A172 (cell line): ENCODE measurements around the gene LYRM2. TPM values are rescaled to one million over a fixed set of nuclear protein-coding genes. Genes with fewer than 3 reads are reported as not detected.
A peak's percentile ranks its signal among the peaks of the same experiment; 100 is the strongest.

Experiments used
- DNase-seq: peaks from one replicate; pipeline ENCODE4 v3.0.0-alpha.2; 2015; ENCODE audit warnings: low spot score
- total RNA-seq: library from RNA; depleted of rRNA; stranded (reverse); fragments of >200 nt; shearing (Covaris generic); gene quantifications from 2 replicates; pipeline ENCODE4 v1.2.3, GENCODE V29; 2014; rRNA removed

LYRM2 gene, protein sequence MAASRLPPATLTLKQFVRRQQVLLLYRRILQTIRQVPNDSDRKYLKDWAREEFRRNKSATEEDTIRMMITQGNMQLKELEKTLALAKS
- 38.3 and 40.4 TPM in 2 replicates for total RNA-seq

GRCh38 chr6:89638320-89639195, at the start of gene LYRM2:
Gene LYRM2, minus strand, starts transcription at chr6:89638747. Its CDS starts 31 bp downstream, at chr6:89638716.
- peak; percentile 88 for DNase-seq

- DNase-seq = no peak
Observed at GRCh38 chr6:89688328-89688727, 49.8 kb upstream of the LYRM2 start.

DNA sequence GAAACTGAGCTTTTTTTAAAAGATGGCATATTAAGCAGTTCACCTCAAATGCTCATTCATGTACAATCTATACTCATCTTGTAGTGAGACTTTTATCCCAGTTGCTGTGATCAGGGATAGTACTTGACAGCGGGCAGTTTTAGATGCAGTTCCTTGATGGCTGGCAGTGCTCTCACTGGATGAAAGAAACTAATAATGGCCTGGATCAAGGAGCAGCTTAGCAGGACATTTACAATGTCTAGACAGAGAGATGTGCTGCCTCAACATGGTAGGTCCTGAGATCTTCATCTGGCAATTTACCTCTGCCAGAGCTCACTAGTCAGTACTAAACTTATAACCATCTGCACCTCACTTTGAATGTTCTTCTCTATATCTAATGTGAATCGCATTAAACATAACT, 46.8 kb upstream of the LYRM2 start:
- no peak for DNase-seq

DNA sequence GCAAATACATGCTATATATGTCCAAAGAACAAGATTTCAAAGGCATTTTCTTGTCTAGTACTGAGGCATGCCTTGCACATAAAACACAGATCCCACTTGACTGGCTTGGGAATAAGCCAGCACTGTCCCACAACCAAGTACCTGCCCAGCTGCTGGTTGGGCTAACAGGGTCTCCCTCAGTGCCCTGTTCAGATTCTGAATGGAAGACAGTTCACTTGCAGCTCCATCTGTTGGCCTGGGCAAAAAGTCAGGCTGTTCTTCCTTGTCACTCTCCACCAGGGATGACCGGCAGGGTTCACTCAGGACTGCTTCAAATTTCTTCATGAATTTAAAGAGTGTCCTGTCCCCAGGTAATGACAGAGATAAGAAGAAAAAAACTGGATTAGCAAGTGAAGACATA, 44.4 kb upstream of the LYRM2 start:
- DNase-seq = no peak

GRCh38 chr6:89681983-89682564, 43.5 kb upstream of the LYRM2 start:
- no peak for DNase-seq

DNA sequence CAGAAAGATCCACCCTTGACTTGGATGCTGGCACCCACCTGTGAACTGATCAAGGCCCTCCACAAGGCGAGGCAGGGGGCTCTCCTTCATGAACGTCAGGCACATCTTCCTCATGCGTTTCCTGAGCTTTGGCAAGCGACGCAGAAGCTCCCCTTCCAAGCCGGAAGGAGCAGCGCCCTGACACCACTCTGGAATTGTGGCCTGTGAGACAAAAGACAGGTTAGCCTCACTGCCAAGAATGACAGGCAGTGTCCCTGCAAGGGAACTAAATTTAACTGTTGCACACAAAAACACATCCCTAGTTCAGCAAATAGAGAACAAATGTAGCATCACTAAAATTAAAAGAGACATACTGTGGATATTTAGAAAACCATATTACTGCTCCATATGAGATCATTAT, 42.0 kb upstream of the LYRM2 start:
- DNase-seq = no peak

- no peak for DNase-seq
Observed at GRCh38 chr6:89680150-89680549, 41.6 kb upstream of the LYRM2 start.

DNA sequence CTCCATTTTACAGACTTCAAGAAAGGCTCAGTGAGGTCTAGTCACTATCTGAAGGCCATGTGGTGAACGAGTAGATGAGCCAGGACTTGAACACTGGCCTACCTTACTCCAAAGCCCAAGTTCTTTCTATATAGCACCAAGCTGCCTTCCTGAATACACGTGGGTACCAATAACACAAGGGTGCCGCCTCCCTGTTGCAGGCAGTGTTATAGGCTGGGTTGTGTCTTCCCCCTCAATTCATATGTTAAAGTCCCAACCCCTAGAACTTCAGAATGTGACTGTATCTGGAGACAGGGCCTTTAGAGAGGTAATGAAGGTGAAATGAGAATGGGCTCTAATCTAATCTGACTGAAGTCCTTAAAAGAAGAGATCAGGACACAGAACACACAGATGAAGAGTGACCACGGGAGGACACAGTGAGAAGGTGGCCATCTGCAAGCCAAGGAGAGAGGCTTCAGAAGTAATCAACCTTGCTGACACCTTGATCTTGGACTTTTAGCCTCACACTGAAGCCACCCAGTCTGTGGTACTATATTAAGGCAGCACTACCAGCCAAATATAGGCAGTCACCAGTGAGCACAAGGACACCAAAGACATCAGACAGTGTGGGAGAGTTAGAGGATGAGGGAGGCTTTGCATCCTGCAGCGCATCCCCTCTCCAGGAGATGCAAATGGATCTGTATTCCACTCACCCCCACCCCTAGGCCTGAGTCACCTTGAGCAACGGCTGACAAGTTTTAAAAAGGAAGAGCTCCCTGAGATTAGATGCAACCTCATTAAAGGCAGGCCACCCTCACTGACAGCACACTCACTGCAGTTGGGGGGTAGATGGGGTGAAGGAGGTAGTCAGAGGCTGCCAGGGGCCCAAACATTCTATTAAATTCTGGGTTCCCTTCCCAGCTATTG, 40.9 kb upstream of the LYRM2 start:
- no peak for DNase-seq

DNA sequence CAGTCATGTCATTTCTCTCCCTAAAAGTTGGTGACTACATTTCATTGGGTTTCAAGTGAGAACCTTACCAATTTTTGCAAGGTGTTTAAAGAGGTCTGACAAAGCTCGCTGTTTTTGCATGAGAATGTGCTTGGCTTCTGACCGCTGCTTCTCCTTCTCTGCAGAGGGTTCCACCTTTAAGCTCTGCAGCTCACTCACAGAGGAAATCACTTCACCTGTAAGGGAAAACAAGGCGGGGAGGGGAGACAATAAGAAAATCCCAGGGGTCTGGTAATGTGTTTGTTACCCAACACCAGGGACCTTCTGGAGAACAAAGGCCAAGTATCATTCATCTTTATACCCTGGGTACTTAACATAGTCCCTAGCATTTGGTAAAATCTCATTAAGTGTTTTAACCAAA, 40.0 kb upstream of the LYRM2 start:
- DNase-seq = no peak

- no peak for DNase-seq
Observed at GRCh38 chr6:89675949-89676748, 37.6 kb upstream of the LYRM2 start.

DNA sequence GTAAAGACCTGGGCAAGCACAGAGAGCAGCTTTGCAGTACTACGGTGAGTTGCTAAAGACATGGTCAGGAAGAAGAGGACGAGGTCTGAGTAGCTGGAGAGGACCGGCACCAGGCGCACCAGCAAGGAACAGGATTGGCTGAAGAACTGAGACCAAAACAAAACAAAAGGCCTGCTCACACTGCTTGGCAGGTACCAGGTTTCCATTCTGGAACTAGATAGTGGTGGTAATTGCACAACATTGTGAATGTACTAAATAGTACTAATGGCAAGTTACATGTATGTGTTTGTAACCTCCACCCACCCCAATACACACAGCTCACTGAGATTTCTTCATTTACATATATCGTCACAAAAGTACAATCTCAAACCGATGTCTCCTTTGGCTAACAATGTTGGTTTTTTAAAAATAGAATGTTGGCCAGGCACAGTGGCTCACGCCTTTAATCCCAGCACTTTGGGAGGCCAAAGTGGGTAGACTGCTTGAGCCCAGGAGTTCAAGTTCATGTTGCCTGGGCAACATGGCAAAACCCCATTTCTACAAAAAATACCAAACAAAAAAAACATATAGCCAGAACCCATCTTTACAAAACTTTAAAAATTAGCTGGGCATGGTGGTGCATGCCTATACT, 32.5 kb upstream of the LYRM2 start:
- DNase-seq = no peak

- DNase-seq = no peak
Observed at GRCh38 chr6:89669002-89669401, 30.5 kb upstream of the LYRM2 start.

DNA sequence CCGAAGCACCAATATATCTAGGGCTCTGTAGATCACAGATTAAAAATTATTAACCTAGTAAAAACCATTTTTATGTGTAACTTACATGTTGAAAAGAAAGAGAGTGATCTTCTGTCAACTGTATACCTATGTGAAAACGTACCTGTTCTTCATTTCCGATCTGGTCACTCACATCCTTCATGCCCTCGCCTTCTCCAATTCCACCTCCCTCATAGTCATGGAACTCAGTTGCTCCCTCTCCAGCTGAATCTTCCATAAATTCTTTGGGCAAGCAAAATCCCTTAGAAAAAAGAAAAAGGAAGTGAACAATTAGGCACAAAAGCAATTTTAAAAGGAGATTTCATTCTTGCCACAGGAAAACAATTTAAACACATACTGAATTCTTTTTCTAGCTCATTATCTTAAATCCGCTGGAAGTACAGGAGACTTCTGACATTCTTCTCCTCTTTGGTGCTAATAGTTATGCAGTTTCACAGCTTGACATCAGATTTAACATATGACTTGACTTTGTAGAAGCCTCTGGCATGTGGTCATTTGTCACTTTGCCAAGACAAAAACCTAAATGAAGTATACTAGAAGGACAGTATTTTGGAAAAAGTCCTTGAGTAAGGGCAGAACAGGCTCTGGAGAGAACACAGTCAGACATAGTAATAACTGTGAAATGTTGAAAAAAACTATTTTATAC, 29.5 kb upstream of the LYRM2 start:
- DNase-seq = no peak

DNA sequence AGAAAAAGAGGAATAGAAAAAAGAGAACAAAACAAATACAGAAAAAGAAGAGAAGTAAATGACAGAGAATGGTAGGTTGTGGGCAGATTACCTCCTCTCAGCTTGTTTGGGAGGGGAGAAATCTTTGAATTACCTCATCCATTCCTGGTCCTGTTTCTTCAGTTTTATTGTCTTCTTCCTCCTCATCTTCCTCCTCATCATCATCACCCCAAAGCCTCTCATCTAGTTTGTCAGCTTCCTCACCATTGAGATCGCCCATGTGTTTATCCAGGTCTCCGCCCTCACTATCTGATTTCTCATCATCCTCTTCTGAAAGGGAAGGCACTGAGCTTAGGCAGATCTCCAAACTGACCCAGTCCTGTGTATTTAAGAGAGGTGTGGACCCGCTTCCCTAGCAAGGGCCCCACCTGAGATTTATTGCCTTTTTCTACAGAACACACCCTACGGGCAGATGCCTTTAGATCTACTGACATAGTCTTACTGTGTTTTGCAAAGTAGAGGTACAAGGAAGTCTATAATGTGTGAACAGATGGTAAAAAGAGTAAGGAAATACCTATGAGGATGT, 24.2 kb upstream of the LYRM2 start:
- DNase-seq = no peak

GRCh38 chr6:89661559-89661958, 23.0 kb upstream of the LYRM2 start:
- DNase-seq = no peak

- DNase-seq = no peak
Observed at GRCh38 chr6:89660981-89661380, 22.4 kb upstream of the LYRM2 start.

- DNase-seq = no peak
Observed at GRCh38 chr6:89657445-89658158, 19.1 kb upstream of the LYRM2 start.

DNA sequence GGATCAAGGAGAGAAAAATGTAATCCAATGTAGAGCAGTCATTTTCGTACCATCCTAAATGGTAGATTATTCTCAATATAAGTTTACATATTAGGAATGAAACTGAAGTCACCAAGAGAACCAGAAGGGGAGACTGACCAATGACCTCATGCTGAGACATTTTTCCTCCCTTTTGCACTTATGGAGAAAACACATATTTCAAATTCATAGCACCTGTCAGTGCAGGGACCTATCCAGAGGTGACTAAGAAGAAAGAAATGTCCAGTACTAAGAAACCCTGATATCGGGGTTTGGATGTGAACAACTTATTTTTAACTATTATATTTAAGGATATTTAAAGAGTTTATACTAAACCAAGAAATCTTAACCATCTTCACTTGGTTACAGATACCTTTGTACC, 16.6 kb upstream of the LYRM2 start:
- DNase-seq = peak; percentile 56

DNA sequence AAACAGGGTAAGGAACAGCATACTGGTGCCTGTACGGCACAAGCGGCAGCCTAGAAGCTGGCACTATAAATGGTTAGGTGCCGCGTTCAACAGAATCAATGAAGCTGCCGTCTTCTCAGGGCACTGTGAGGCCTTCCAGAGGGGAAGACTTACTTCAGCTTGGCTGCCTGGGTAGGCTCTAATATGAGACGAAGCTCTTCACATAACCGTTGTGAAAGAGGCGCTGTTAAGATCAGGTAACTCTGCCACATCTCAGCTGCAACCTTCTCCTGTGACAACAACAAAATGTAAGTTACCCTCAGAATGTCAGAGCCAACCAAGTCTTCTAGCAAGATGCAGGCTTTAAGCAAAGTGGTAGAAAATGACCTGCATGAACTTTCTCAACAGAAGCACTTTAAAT, 12.0 kb upstream of the LYRM2 start:
- no peak for DNase-seq
